Activated T-helper 2 cell treated with anti-CD3 and anti-CD28 coated beads, Interferon-gamma antibody, Interleukin-2, Interleukin-4, amounts not matched to agents 10 μg/mL and 5 μg/mL and 100 μg/mL, durations not matched to agents 14 hours and 24 hours and 36 hours (primary cell): ENCODE data around the gene ZNF362. TPM values are rescaled to one million over a fixed set of nuclear protein-coding genes. Genes with fewer than 3 reads are reported as not detected.

Source experiments
- DNase-seq: peaks from one replicate; pipeline ENCODE4 v3.0.0; 2021; ENCODE audit warnings: low spot score
- H3K27ac Mint-ChIP-seq: one replicate; pipeline ENCODE4 v1.8.0; 2021; ENCODE audit warnings: mixed read lengths
- H3K27me3 Mint-ChIP-seq: one replicate; pipeline ENCODE4 v1.8.0; 2021; ENCODE audit warnings: low read depth, mixed read lengths
- H3K36me3 Mint-ChIP-seq: one replicate; pipeline ENCODE4 v1.8.0; 2021; ENCODE audit warnings: low read depth, mixed read lengths
- H3K4me1 Mint-ChIP-seq: one replicate; pipeline ENCODE4 v1.8.0; 2021; ENCODE audit warnings: low read depth, mixed read lengths
- H3K4me3 Mint-ChIP-seq: one replicate; pipeline ENCODE4 v1.8.0; 2021; ENCODE audit warnings: low read depth, mild to moderate bottlenecking, moderate library complexity, mixed read lengths
- H3K9me3 Mint-ChIP-seq: one replicate; pipeline ENCODE4 v1.8.0; 2021; ENCODE audit warnings: mixed read lengths
- intact Hi-C: fragments of 100-400 bp; cut with micrococcal nuclease; formaldehyde crosslinking; loops from one replicate; pipeline ENCODE4 v1.15.1; 2023
- total RNA-seq: library from RNA; stranded (reverse); gene quantifications from 2 replicates; pipeline ENCODE4 v1.2.3, GENCODE V29; 2022

Gene ZNF362
- total RNA-seq, 1 donor from 2014 or later: 22.2 TPM

GRCh38 chr1:33314416-33314815 is 58.1 kb downstream of the ZNF362 start:
- H3K4me1 Mint-ChIP-seq: peaks cover 2% of the 10 kb centered on the region
- no peak for DNase-seq
- H3K36me3 Mint-ChIP-seq: no peaks in the 10 kb centered on the region
- no peaks in the 10 kb centered on the region for H3K9me3 Mint-ChIP-seq
- H3K27me3 Mint-ChIP-seq: no peaks in the 10 kb centered on the region
- intact Hi-C loops: no loop called here
- no peak overlapping the region for H3K27ac Mint-ChIP-seq
- H3K4me3 Mint-ChIP-seq: no peak overlapping the region

DNA sequence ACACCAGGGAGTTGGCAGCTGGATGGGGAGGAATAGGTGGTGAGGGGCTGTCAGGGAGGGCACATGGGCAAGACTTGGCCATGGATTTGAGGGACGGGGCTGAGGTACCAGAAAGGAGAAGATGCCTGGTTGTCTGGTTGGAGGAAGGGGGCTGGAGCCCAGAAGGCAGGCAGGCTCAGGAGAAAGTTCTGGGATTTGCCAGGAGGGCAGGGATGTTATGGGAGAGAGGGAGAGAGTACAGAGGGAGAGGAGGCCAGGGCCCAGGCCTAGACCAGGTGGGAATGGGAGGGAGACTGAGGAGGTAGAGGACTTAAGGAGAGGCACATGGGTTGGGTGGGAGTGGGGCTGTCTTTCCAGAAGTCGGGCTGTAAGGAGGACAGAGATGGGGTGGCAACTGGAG is 60.3 kb downstream of the ZNF362 start:
- no peak overlapping the region for H3K4me3 Mint-ChIP-seq
- H3K36me3 Mint-ChIP-seq: no peaks in the 10 kb centered on the region
- no peaks in the 10 kb centered on the region for H3K9me3 Mint-ChIP-seq
- no peak for DNase-seq
- peaks cover 2% of the 10 kb centered on the region for H3K4me1 Mint-ChIP-seq
- H3K27me3 Mint-ChIP-seq: no peaks in the 10 kb centered on the region
- intact Hi-C loops: no loop called here
- no peak overlapping the region for H3K27ac Mint-ChIP-seq

DNA sequence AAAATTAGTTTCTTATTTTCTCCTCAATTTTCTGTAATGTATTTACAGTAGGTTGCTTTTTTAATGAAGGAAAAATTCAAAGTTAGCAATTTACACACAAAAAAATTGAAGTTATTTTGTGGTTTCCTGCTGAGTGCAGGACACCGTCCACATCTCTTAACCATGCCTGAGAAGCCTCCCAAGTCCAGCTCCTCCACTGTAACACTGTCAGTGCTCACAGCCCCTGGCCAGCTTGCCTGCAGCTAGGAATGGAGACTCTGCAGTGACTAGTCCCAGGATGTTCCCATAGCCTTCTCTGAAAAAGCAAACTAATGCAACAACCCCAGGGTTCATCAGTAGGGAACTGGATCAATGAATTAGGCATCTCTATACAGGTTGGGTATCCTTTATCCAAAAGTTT is 61.1 kb downstream of the ZNF362 start:
- Mint-ChIP-seq H3K4me3 (no peak overlapping the region), H3K27ac (no peak overlapping the region), H3K4me1 (peaks cover 2% of the 10 kb centered on the region), H3K27me3 (no peaks in the 10 kb centered on the region), H3K36me3 (no peaks in the 10 kb centered on the region), H3K9me3 (no peaks in the 10 kb centered on the region)
- intact Hi-C loops: no loop called here
- DNase-seq: no peak

GRCh38 chr1:33317946-33318345 is 61.7 kb downstream of the ZNF362 start:
- no peaks in the 10 kb centered on the region for H3K9me3 Mint-ChIP-seq
- no peak overlapping the region for H3K4me3 Mint-ChIP-seq
- H3K4me1 Mint-ChIP-seq: peaks cover 2% of the 10 kb centered on the region
- DNase-seq: no peak
- H3K27me3 Mint-ChIP-seq: no peaks in the 10 kb centered on the region
- peaks cover under 1% of the 10 kb centered on the region for H3K36me3 Mint-ChIP-seq
- no peak overlapping the region for H3K27ac Mint-ChIP-seq
- intact Hi-C loops: no loop called here

DNA sequence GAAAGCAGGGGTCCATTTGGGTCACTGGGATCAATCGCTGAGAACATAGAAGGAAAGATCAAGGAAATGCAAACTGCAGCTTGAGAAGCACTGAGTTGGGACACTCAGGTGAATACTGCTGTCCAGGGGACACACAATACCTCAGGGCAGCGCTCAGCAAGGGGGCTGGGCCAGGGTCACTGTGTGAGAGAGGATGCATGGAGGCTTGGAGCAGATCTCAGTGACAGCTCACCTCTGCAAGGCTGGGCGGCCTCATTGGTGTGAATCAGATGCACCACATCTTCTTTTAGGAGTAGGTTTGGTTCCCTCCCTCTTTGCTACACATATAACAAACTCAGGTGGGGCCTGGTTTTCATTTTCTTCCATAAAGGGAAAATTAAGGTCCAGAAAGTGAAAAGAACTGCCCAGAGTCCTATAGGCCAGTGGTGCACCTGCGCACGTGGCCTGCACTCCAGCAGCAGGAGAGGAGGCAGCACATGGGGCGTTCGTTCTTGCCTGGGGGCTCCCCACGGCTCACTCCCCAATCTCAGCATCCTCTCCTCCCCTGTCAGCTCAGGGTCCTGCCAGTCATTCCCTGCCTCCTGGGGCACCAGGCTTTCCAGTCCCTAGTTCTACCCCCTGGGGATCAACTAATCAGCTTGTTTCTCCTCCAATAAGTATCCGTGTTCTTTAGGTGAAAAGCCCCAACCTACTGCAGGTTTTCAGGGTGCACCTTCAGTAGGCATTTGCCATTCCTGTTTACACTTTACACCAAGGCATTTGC is 63.1 kb downstream of the ZNF362 start:
- Mint-ChIP-seq H3K27me3 (no peaks in the 10 kb centered on the region), H3K4me3 (no peak overlapping the region)
- intact Hi-C loops: no loop called here

GRCh38 chr1:33319949-33320618 is 63.8 kb downstream of the ZNF362 start:
- intact Hi-C loops: no loop called here
- peaks cover 12% of the 10 kb centered on the region for H3K36me3 Mint-ChIP-seq
- H3K4me1 Mint-ChIP-seq: peaks cover 2% of the 10 kb centered on the region
- no peaks in the 10 kb centered on the region for H3K9me3 Mint-ChIP-seq
- H3K4me3 Mint-ChIP-seq: no peak overlapping the region
- DNase-seq: no peak
- no peak overlapping the region for H3K27ac Mint-ChIP-seq
- no peaks in the 10 kb centered on the region for H3K27me3 Mint-ChIP-seq

More for the DNA sequence above, 63.1 kb downstream of the ZNF362 start:
- no peak for DNase-seq
- no peaks in the 10 kb centered on the region for H3K9me3 Mint-ChIP-seq
- H3K27ac Mint-ChIP-seq: no peak overlapping the region
- peaks cover 6% of the 10 kb centered on the region for H3K36me3 Mint-ChIP-seq
- H3K4me1 Mint-ChIP-seq: peaks cover 2% of the 10 kb centered on the region

DNA sequence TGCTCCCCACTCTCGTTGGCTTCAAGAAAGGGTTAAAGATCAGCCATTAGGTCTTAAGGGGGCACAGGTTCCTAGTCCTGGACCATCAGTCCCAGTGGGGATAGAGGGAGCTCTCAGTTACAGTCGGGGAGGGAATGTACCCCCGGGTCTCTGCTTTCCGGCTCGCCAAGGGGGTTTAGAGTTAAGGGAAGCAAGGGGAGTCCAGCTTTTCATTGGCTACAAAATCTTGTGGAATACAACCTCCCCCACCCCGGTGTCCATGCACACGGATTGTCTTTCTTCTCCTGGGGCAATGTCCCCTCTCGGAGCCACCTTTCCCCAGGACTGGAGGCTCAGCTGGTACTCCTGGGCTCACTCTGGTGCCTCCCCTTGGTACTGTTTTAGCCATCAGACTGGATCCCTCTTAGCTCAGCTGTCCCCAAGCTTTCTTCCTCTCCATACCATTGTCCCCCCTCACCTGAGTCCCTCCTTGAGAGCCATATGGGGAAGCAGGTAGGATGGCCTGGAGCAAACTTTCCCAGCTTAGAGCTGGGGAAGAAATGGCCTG is 64.4 kb downstream of the ZNF362 start, which contains the start of gene A3GALT2:
Gene A3GALT2, minus strand, starts transcription at position 480 of the 547 bp plus-strand sequence. Its CDS starts 0 bp downstream, at position 480.
- Mint-ChIP-seq H3K27ac (no peak within 1 kb of the TSS), H3K36me3 (peaks cover 18% of the 10 kb centered on the region), H3K27me3 (no peaks in the 10 kb centered on the region), H3K4me1 (no peaks in the 10 kb centered on the region), H3K9me3 (no peaks in the 10 kb centered on the region), H3K4me3 (no peak within 1 kb of the TSS)
- DNase-seq: no peak
- intact Hi-C loops: no loop called here

GRCh38 chr1:33321178-33321577 is 64.9 kb downstream of the ZNF362 start:
- H3K36me3 Mint-ChIP-seq: peaks cover 23% of the 10 kb centered on the region
- H3K27ac Mint-ChIP-seq: no peak overlapping the region
- H3K4me3 Mint-ChIP-seq: no peak overlapping the region
- no peak for DNase-seq
- intact Hi-C loops: no loop called here
- H3K9me3 Mint-ChIP-seq: no peaks in the 10 kb centered on the region
- no peaks in the 10 kb centered on the region for H3K4me1 Mint-ChIP-seq
- H3K27me3 Mint-ChIP-seq: no peaks in the 10 kb centered on the region

DNA sequence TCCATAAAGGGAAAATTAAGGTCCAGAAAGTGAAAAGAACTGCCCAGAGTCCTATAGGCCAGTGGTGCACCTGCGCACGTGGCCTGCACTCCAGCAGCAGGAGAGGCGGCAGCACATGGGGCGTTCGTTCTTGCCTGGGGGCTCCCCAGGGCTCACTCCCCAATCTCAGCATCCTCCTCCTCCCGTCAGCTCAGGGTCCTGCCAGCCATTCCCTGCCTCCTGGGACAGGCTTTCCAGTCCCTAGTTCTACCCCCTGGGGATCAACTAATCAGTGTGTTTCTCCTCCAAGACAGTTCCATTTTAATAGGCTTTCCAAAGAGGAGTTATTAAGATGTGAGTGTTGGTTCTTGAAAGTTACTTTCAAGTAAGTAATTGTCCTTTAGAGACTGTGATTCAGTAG is 65.8 kb downstream of the ZNF362 start:
- DNase-seq: no peak
- H3K4me1 Mint-ChIP-seq: no peaks in the 10 kb centered on the region
- H3K36me3 Mint-ChIP-seq: peaks cover 29% of the 10 kb centered on the region
- H3K27me3 Mint-ChIP-seq: no peaks in the 10 kb centered on the region
- no peaks in the 10 kb centered on the region for H3K9me3 Mint-ChIP-seq
- H3K27ac Mint-ChIP-seq: no peak overlapping the region
- H3K4me3 Mint-ChIP-seq: no peak overlapping the region
- intact Hi-C loops: no loop called here

DNA sequence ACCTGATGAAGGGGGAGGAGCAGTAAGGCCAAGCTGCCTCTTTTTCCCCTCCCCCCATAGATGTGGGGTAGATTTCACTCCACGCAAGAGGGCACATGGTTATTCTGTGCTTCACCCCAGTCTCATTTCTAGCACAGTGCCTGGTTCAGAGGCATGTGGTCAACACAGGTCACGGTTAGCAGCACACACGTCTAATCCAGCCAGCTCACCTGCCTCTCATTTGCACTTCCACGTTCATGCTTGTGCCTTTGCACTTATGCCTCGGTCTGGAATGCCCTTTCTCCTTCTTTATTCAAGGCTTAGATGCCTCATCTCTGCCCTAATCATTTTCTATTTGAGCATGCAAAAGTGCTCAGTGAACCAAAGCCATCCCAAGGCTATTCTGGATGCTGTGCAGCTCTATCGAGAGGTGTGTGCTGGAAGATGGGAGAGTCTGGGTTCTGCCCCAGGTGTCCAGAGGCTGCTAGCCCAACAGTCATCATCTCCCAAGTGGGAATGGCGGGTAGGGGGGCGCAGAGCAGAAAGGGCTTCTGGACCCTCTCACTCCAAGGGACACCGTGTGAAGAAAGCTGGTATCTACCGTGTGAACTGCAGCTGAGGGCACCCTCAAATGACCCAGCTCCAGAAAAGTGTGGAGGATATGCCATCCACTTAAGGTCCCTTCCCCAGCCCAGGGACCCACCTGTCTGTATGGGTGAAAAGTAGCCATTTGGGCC is 66.7 kb downstream of the ZNF362 start:
- H3K27me3 Mint-ChIP-seq: no peaks in the 10 kb centered on the region
- no peak for DNase-seq
- H3K36me3 Mint-ChIP-seq: peaks cover 31% of the 10 kb centered on the region
- no peak overlapping the region for H3K4me3 Mint-ChIP-seq
- H3K9me3 Mint-ChIP-seq: no peaks in the 10 kb centered on the region
- no peaks in the 10 kb centered on the region for H3K4me1 Mint-ChIP-seq
- intact Hi-C loops: no loop called here
- H3K27ac Mint-ChIP-seq: no peak overlapping the region

- Mint-ChIP-seq H3K9me3 (no peaks in the 10 kb centered on the region), H3K27me3 (no peaks in the 10 kb centered on the region), H3K4me1 (no peaks in the 10 kb centered on the region), H3K4me3 (no peak overlapping the region), H3K27ac (no peak overlapping the region), H3K36me3 (peaks cover 38% of the 10 kb centered on the region)
- no peak for DNase-seq
- intact Hi-C loops: no loop called here
Measured at GRCh38 chr1:33323663-33324477, 67.6 kb downstream of the ZNF362 start.
